Brain microvascular endothelial cell (primary cell): ENCODE results near the gene CRTC3.

Experiments used
- DNase-seq: peaks from one replicate; pipeline ENCODE4 v3.0.0-alpha.2; 2020
- H3K27ac ChIP-seq: fragments of 250-450 bp; sonication (Bioruptor Pico); 2 replicates; pipeline ENCODE4 v1.5.1; 2020; ENCODE audit warnings: mild to moderate bottlenecking, moderate library complexity
- H3K27me3 ChIP-seq: fragments of 250-450 bp; sonication (Bioruptor Pico); replicated peaks from 2 replicates; pipeline ENCODE4 v1.5.1; 2020; ENCODE audit warnings: mild to moderate bottlenecking
- H3K36me3 ChIP-seq: fragments of 250-450 bp; sonication (Bioruptor Pico); replicated peaks from 2 replicates; pipeline ENCODE4 v1.5.1; 2020; ENCODE audit warnings: mild to moderate bottlenecking
- H3K4me3 ChIP-seq: 2 replicates; pipeline ENCODE4 v1.5.1; 2011; ENCODE audit warnings: low read depth, mild to moderate bottlenecking, control low read depth, low read length, moderate library complexity
- in situ Hi-C: cut with HindIII; loops from 2 replicates; pipeline ENCODE4 v1.10.0; 2017; ENCODE audit warnings: low sequenced_read_pairs, low pct_ligation_motif_present
- TF ChIP-seq, protein P1 (sequence below): IDR thresholded peaks from 2 replicates; pipeline ENCODE4 v1.5.1; 2011; ENCODE audit warnings: low read depth, mild to moderate bottlenecking, moderate library complexity, low read length, control low read depth, inconsistent platforms; ENCODE audit errors: missing control alignments

CRTC3 gene

DNA sequence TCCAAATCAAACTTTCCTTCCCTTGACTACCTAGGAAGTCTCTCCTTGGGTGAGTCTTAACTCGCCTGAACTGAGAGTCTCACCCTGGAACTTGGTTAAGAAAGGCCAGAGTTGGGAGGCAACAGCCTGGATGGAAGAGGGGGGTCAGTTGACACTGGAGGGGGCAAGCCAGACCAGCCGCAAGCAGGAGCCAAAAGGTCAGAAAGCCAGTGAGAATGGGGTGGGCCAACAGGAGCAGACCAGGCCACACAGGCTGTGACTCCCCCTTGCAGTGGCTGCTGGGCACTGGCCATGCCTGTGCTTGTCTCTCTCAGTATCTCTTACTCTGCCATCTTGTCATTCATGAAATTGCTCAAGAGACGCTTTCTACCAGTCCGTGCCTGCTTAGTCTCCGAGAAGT is 32.9 kb downstream of the CRTC3 start:
- no peak overlapping the region for H3K4me3 ChIP-seq
- TF ChIP-seq, protein P1, sequence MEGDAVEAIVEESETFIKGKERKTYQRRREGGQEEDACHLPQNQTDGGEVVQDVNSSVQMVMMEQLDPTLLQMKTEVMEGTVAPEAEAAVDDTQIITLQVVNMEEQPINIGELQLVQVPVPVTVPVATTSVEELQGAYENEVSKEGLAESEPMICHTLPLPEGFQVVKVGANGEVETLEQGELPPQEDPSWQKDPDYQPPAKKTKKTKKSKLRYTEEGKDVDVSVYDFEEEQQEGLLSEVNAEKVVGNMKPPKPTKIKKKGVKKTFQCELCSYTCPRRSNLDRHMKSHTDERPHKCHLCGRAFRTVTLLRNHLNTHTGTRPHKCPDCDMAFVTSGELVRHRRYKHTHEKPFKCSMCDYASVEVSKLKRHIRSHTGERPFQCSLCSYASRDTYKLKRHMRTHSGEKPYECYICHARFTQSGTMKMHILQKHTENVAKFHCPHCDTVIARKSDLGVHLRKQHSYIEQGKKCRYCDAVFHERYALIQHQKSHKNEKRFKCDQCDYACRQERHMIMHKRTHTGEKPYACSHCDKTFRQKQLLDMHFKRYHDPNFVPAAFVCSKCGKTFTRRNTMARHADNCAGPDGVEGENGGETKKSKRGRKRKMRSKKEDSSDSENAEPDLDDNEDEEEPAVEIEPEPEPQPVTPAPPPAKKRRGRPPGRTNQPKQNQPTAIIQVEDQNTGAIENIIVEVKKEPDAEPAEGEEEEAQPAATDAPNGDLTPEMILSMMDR, result no peak
- no peaks in the 10 kb centered on the region for H3K36me3 ChIP-seq
- H3K27ac ChIP-seq, result no peak overlapping the region
- no peak for DNase-seq
- no peaks in the 10 kb centered on the region for H3K27me3 ChIP-seq
- in situ Hi-C loops, result no loop called here

DNA sequence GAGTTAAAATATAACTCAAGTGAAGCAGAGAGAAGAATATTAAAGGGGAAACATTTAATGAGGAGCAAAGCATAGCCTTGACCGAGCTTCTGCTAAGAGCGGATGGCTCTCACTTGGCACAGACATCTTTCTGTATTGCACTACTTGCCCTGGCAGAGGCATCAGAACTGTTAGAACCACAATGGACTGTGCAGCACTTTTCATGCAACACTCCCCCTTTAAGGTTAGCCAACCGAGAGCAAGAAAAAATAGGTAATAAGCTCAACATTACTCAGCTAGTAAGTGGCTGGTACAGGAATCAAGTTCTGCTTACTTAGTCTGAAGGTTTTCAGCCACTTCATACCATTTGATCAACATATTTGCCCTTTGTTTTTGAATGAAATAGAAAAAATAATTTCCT is 33.7 kb downstream of the CRTC3 start:
- no peak for DNase-seq
- no peak overlapping the region for H3K27ac ChIP-seq
- H3K4me3 ChIP-seq, result no peak overlapping the region
- TF ChIP-seq, protein P1, result no peak
- no peaks in the 10 kb centered on the region for H3K36me3 ChIP-seq
- no peaks in the 10 kb centered on the region for H3K27me3 ChIP-seq
- in situ Hi-C loops, result no loop called here

DNA sequence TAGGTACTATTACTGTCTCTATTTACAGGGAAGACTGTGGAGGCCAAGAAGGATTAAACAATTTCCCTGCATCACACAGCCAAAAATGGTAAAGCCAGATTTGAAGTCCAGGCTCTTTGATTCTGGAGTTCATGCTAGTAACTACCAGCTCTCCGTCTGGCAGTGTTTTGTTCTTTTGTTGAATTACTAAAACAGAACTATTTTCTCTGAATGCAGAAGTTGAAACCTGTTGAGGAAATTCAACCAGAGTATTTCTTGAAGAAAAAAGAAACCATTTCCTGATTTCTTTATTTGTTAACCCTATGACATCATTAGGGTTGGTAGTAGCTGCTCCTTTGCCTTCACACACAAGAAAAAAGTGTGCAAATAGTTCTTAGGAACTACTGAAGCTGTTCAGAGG is 34.3 kb downstream of the CRTC3 start:
- H3K27me3 ChIP-seq, result no peaks in the 10 kb centered on the region
- no peak overlapping the region for H3K27ac ChIP-seq
- in situ Hi-C loops, result no loop called here
- H3K36me3 ChIP-seq, result no peaks in the 10 kb centered on the region
- DNase-seq, result no peak
- no peak overlapping the region for H3K4me3 ChIP-seq
- TF ChIP-seq, protein P1, result no peak

DNA sequence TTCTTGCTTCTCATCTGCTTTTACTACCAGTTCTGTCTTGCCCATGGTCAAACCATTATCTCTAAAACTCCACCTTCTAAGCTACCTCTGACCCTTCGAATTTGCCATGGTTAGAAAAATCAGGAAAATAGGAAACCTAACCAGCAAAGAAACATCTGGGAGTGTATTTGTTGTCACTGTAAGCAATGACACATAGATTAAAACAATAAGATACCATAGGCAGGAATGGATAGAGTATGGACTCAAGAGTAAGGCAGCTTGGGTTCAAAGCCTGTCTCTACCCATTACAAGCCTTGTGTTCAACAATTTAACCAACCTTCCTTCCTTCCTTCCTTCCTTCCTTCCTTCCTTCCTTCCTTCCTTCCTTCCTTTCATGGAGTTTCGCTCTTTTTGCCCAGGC is 34.9 kb downstream of the CRTC3 start:
- H3K4me3 ChIP-seq, result no peak overlapping the region
- no peaks in the 10 kb centered on the region for H3K36me3 ChIP-seq
- TF ChIP-seq, protein P1, result no peak
- in situ Hi-C loops, result no loop called here
- no peak overlapping the region for H3K27ac ChIP-seq
- DNase-seq, result no peak
- no peaks in the 10 kb centered on the region for H3K27me3 ChIP-seq

DNA sequence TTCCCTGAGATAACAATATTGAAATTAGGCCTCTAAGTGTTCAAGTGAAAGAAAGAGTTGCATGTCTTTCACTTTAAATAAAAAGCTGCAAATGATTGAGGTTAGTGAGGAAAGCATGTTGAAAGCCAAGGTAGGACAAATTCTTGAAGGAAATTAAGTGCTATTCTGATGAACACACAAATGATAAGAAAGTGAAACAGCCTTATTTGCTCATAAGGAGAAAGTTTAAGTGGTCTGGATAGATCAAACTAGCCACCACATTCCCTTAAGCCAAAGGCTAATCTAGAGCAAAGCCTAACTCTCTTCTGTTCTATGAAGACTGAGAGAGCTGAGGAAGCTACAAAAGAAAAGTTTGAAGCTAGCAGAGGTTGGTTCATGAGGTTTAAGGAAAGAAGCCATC is 36.1 kb downstream of the CRTC3 start:
- in situ Hi-C loops, result no loop called here
- DNase-seq, result no peak
- no peaks in the 10 kb centered on the region for H3K36me3 ChIP-seq
- H3K4me3 ChIP-seq, result no peak overlapping the region
- TF ChIP-seq, protein P1, result no peak
- no peak overlapping the region for H3K27ac ChIP-seq
- no peaks in the 10 kb centered on the region for H3K27me3 ChIP-seq

DNA sequence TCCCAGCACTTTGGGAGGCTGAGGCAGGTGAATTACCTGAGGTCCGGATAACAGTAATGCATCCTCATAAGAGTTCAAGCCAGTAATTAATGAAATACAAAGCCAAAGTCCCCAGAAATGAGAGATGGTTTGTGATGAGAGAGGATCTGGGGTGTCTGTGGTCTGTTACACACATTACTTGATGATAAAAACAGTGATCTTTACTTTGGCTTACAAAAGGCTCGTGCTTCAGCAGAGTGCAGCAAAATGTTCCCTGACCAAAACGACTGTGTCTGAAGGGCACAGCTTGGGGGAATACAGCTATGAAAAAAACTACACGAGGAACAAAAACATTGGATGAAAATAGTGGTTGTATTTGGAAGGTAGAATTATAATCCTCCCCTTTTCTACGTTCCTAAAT is 40.9 kb downstream of the CRTC3 start:
- no peaks in the 10 kb centered on the region for H3K36me3 ChIP-seq
- DNase-seq, result no peak
- no peak overlapping the region for H3K4me3 ChIP-seq
- TF ChIP-seq, protein P1, result no peak
- in situ Hi-C loops, result no loop called here
- H3K27ac ChIP-seq, result no peak overlapping the region
- H3K27me3 ChIP-seq, result no peaks in the 10 kb centered on the region
